Lower leg skin (tissue), 3 donors: ENCODE results near the gene NRXN3.

Source experiments
- POLR2A ChIP-seq, 2 donors: fragments of 450-650 bp; IDR thresholded peaks; one replicate each; pipeline ENCODE4 v1.6.1; 2016 to 2017; ENCODE audit warnings: antibody characterized with exemption in 2 of 2, mild to moderate bottlenecking in 1 of 2, moderate library complexity in 1 of 2
- TF ChIP-seq, protein P1 (sequence below), 3 donors: fragments of 450-650 bp; IDR thresholded peaks; one replicate each; pipeline ENCODE4 v1.5.1; 2016; ENCODE audit warnings: antibody characterized with exemption in 3 of 3, mild to moderate bottlenecking in 3 of 3, moderate library complexity in 2 of 3

DNA sequence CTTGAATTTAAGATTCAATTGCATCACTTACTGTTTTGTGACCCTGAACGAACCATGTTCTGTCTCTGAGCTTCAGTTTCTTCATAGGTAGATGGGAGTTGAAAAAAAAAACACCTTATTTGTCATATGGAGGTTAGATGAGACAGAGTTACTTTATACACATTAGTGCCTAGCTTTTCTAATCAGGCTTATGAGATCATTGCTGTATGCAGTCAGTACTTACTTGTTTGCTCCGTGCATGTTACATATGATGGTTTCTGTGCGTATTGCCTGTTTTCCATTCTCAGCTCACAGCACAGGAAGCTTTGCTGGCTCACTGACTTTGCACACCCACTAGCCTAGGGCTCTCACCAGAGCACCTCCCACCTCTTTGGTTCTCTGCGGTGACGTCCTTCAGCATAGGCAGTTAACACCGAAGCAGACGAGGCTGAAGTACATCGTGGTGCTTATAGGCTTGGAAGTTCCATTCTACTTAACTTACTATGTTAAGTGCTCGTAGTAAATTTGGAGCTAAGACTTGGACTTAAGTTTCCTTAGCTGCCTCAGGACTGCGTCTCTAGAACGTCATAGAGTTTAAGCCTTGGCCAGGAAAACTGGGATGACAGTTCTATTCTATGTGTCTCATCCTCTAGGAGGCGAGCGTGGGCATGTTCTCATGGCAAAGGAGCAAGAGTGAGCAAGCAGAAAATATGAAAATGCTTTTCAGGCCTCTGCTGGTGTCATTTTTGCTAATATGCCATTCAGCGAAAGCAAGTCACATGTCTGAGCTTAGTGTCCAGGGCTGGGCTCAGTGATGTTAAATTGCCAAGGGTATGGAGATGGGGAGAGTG lies 57.3 kb downstream of the NRXN3 start:
- TF ChIP-seq, protein P1, sequence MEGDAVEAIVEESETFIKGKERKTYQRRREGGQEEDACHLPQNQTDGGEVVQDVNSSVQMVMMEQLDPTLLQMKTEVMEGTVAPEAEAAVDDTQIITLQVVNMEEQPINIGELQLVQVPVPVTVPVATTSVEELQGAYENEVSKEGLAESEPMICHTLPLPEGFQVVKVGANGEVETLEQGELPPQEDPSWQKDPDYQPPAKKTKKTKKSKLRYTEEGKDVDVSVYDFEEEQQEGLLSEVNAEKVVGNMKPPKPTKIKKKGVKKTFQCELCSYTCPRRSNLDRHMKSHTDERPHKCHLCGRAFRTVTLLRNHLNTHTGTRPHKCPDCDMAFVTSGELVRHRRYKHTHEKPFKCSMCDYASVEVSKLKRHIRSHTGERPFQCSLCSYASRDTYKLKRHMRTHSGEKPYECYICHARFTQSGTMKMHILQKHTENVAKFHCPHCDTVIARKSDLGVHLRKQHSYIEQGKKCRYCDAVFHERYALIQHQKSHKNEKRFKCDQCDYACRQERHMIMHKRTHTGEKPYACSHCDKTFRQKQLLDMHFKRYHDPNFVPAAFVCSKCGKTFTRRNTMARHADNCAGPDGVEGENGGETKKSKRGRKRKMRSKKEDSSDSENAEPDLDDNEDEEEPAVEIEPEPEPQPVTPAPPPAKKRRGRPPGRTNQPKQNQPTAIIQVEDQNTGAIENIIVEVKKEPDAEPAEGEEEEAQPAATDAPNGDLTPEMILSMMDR (IDR thresholded peaks at IDR 0.05): no peak
- TF ChIP-seq POLR2A (IDR thresholded peaks at IDR 0.05): no peak
